Measurements from ENCODE around the gene CDADC1.

DNA sequence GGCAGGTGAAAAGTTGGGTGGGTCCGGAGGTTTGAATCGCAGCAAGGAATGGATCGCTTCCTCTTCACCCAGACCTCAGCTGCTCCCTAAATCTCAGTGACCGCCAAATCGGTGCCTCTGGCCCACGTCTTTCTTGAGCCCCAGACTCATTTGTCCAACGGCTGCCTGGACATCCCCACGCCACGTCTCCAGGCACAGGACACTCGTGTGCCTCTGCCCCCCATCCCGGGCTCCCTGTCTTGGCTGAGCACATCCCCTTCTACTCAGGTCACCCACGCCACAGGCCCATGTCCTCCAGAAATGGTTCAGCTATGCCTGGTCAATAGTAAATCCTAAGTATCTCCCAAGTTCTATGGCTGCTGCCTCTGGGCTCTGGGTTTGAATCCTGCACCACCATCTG lies 56.6 kb downstream of the CDADC1 start:
- TF ChIP-seq, protein P1, sequence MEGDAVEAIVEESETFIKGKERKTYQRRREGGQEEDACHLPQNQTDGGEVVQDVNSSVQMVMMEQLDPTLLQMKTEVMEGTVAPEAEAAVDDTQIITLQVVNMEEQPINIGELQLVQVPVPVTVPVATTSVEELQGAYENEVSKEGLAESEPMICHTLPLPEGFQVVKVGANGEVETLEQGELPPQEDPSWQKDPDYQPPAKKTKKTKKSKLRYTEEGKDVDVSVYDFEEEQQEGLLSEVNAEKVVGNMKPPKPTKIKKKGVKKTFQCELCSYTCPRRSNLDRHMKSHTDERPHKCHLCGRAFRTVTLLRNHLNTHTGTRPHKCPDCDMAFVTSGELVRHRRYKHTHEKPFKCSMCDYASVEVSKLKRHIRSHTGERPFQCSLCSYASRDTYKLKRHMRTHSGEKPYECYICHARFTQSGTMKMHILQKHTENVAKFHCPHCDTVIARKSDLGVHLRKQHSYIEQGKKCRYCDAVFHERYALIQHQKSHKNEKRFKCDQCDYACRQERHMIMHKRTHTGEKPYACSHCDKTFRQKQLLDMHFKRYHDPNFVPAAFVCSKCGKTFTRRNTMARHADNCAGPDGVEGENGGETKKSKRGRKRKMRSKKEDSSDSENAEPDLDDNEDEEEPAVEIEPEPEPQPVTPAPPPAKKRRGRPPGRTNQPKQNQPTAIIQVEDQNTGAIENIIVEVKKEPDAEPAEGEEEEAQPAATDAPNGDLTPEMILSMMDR (IDR thresholded peaks at IDR 0.05 in 2 of 3, conservative IDR thresholded peaks at IDR 0.05 in 1 of 3; ENCODE audit: control insufficient read depth in 2 of 3, extremely low read depth in 1 of 3, insufficient read depth in 1 of 3, low read depth in 3 of 3, low read length in 3 of 3), result no peak
- TF ChIP-seq TAF1 (IDR thresholded peaks at IDR 0.05; ENCODE audit: borderline replicate concordance, low read depth, low read length), result no peak
- no peak for TF ChIP-seq EZH2 (IDR thresholded peaks at IDR 0.05; ENCODE audit: borderline replicate concordance, control insufficient read depth, low read depth, low read length)
- TF ChIP-seq POLR2AphosphoS5 (IDR thresholded peaks at IDR 0.05; ENCODE audit: low read length), result no peak
- TF ChIP-seq ESRRA (IDR thresholded peaks at IDR 0.05; ENCODE audit: low read length), result no peak

Measured in GM12878 (cell line).